Mucosa of gallbladder (tissue), 1 donor: ENCODE results near the gene RBFOX2. TPM values are rescaled to one million over a fixed set of nuclear protein-coding genes. Genes with fewer than 3 reads are reported as not detected.
"Not testable (repeated sequence)": the region's sequence is repeated elsewhere in the genome, so short reads cannot be mapped to it uniquely, and the experiment has no call there.

Source experiments
- DNase-seq: peaks from one replicate; pipeline ENCODE4 v3.0.0-alpha.2; 2020; ENCODE audit warnings: low spot score
- total RNA-seq: library from RNA; stranded (reverse); gene quantifications from one replicate; pipeline ENCODE4 v1.2.1, GENCODE V29; 2021
- donor health status: DM: no; HTN: no; CAD: no.

Gene RBFOX2
- 81.1 TPM for total RNA-seq

- peak; percentile 97 for DNase-seq
Observed at GRCh38 chr22:36028646-36029405, at the start of gene RBFOX2. TSS of gene RBFOX2 (minus strand) at chr22:36028824. CDS start at chr22:36028425, 399 bp downstream.

GRCh38 chr22:36077271-36077670, 48.6 kb upstream of the RBFOX2 start:
- DNase-seq: no peak

- DNase-seq: no peak
Observed at GRCh38 chr22:36075724-36076123, 47.1 kb upstream of the RBFOX2 start.

- no peak for DNase-seq
Observed at GRCh38 chr22:36075230-36075629, 46.6 kb upstream of the RBFOX2 start.

GRCh38 chr22:36073476-36073875, 44.9 kb upstream of the RBFOX2 start:
- DNase-seq: no peak

- DNase-seq: not testable (repeated sequence)
Observed at GRCh38 chr22:36070645-36071044, 42.0 kb upstream of the RBFOX2 start.

GRCh38 chr22:36069368-36069767, 40.7 kb upstream of the RBFOX2 start:
- no peak for DNase-seq

- no peak for DNase-seq
Observed at GRCh38 chr22:36068776-36069344, 40.2 kb upstream of the RBFOX2 start.

- no peak for DNase-seq
Observed at GRCh38 chr22:36067235-36067558, 38.6 kb upstream of the RBFOX2 start.

- peak; percentile 89 for DNase-seq
Observed at GRCh38 chr22:36065775-36066544, 37.3 kb upstream of the RBFOX2 start.

- DNase-seq: no peak
Observed at GRCh38 chr22:36065462-36065774, 36.8 kb upstream of the RBFOX2 start.

- no peak for DNase-seq
Observed at GRCh38 chr22:36064358-36064757, 35.7 kb upstream of the RBFOX2 start.

- DNase-seq: no peak
Observed at GRCh38 chr22:36056980-36057379, 28.4 kb upstream of the RBFOX2 start.

GRCh38 chr22:36055376-36056295, 27.0 kb upstream of the RBFOX2 start:
- DNase-seq: no peak

- DNase-seq: not testable (repeated sequence)
Observed at GRCh38 chr22:36054446-36054845, 25.8 kb upstream of the RBFOX2 start.

- no peak for DNase-seq
Observed at GRCh38 chr22:36053242-36054147, 24.9 kb upstream of the RBFOX2 start.

GRCh38 chr22:36052505-36052941, 23.9 kb upstream of the RBFOX2 start:
- DNase-seq: no peak

- DNase-seq: no peak
Observed at GRCh38 chr22:36049678-36049997, 21.0 kb upstream of the RBFOX2 start.

- no peak for DNase-seq
Observed at GRCh38 chr22:36048911-36049677, 20.5 kb upstream of the RBFOX2 start.

- DNase-seq: not testable (repeated sequence)
Observed at GRCh38 chr22:36044517-36044916, 15.9 kb upstream of the RBFOX2 start.
